Measurements from ENCODE around the gene ABCD3. TPM values are rescaled to one million over a fixed set of nuclear protein-coding genes. Genes with fewer than 3 reads are reported as not detected.

ABCD3 gene
- total and polyA plus RNA-seq, 2 of the 13 experiments (the other 11 are each of a cell fraction or from before 2014, with no cell fraction given), result 27.5 to 166 TPM

DNA sequence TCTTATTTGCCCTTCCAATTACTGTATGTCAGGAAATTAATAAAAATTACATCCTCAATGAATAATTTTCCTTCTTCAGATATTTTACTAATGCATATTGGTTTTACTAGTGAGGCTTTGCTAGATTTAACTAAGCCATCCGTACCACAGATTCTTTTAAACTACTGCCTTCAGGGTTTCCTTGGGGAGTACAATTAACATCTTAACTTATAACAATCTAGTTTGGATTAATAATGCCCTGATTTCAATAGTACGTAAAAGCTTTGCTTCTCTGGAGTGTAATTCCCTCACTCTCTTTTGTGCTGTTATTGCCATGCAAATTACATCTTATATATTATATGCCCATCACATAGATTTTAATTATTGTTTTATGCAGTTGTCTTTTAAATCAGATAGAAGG lies 147.7 kb downstream of the ABCD3 start:
- H3K9ac ChIP-seq (ENCODE audit: insufficient read depth, low read depth, low read length), result no peak overlapping the region
- no peak for FAIRE-seq
- ATAC-seq, result no peak
- no peak overlapping the region for H3K4me3 ChIP-seq (replicated peaks in 1 of 3; ENCODE audit: insufficient read depth in 1 of 3, low read depth in 2 of 3, low read length in 3 of 3)
- POLR2A ChIA-PET, result no interaction called here
- H3K36me3 ChIP-seq (replicated peaks in 1 of 2; ENCODE audit: control insufficient read depth in 1 of 2, insufficient read depth in 2 of 2, low read length in 2 of 2), result no peaks in the 10 kb centered on the region
- BruUV-seq (replicated peaks), result no TSS peak
- CTCF ChIA-PET (ENCODE audit: low intra/inter-chr PET ratio, low total read pairs), result no interaction called here
- no peaks in the 10 kb centered on the region for H3K9me3 ChIP-seq (ENCODE audit: low read length)
- H3K4me1 ChIP-seq (ENCODE audit: insufficient read depth, low read length), result peaks cover 10% of the 10 kb centered on the region
- H4K20me1 ChIP-seq (ENCODE audit: insufficient read depth, low read length), result no peaks in the 10 kb centered on the region
- DNase-seq (ENCODE audit: low spot score), result no peak
- no peaks in the 10 kb centered on the region for H3K27me3 ChIP-seq (ENCODE audit: control insufficient read depth in 1 of 2, insufficient read depth in 2 of 2, low read length in 2 of 2)
- intact Hi-C loops (cut with micrococcal nuclease; ENCODE audit: unreplicated experiment) (no loop called here), in situ Hi-C loops (cut with HindIII; ENCODE audit: extremely low pct_ligation_motif_present, low pct_unique_long_range_greater_than_20kb) (no loop called here)
- WGBS (ENCODE audit: low lambda C conversion rate), result 67% methylated on average over 2 of the region's 2 CpGs
- no peak overlapping the region for H3K4me2 ChIP-seq (ENCODE audit: low read depth, low read length)
- H3K27ac ChIP-seq (ENCODE audit: extremely low read length, insufficient read depth, low read length), result no peak overlapping the region
- H3K79me2 ChIP-seq (ENCODE audit: insufficient read depth, low read length), result no peaks in the 10 kb centered on the region
- no peak for TF ChIP-seq ZMYM4 (CRISPR knock-in tag; IDR thresholded peaks at IDR 0.05)
- TF ChIP-seq ZNF660 (CRISPR knock-in tag; IDR thresholded peaks at IDR 0.05; ENCODE audit: borderline replicate concordance, low read depth), result no peak
- TF ChIP-seq CBX2 (IDR thresholded peaks at IDR 0.05; ENCODE audit: low read depth, low read length), result no peak
- TF ChIP-seq CBX2 (CRISPR knock-in tag; IDR thresholded peaks at IDR 0.05; ENCODE audit: low read depth), result no peak
- no peak for TF ChIP-seq JUND (CRISPR knock-in tag; IDR thresholded peaks at IDR 0.05)
- TF ChIP-seq THYN1 (CRISPR knock-in tag; IDR thresholded peaks at IDR 0.05; ENCODE audit: borderline replicate concordance, low read depth), result no peak
- no peak for TF ChIP-seq ZNF430 (CRISPR knock-in tag; IDR thresholded peaks at IDR 0.05)
- no peak for TF ChIP-seq CBX1 (IDR thresholded peaks at IDR 0.05; ENCODE audit: low read depth)
- TF ChIP-seq, protein P1, sequence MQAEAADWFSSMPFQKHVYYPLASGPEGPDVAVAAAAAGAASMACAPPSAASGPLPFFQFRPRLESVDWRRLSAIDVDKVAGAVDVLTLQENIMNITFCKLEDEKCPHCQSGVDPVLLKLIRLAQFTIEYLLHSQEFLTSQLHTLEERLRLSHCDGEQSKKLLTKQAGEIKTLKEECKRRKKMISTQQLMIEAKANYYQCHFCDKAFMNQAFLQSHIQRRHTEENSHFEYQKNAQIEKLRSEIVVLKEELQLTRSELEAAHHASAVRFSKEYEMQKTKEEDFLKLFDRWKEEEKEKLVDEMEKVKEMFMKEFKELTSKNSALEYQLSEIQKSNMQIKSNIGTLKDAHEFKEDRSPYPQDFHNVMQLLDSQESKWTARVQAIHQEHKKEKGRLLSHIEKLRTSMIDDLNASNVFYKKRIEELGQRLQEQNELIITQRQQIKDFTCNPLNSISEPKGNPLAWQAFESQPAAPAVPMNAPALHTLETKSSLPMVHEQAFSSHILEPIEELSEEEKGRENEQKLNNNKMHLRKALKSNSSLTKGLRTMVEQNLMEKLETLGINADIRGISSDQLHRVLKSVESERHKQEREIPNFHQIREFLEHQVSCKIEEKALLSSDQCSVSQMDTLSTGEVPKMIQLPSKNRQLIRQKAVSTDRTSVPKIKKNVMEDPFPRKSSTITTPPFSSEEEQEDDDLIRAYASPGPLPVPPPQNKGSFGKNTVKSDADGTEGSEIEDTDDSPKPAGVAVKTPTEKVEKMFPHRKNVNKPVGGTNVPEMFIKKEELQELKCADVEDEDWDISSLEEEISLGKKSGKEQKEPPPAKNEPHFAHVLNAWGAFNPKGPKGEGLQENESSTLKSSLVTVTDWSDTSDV (CRISPR knock-in tag; IDR thresholded peaks at IDR 0.05), result no peak
- no peak for TF ChIP-seq ZNF564 (CRISPR knock-in tag; IDR thresholded peaks at IDR 0.05)
- no peak for TF ChIP-seq ZZZ3 (CRISPR knock-in tag; IDR thresholded peaks at IDR 0.05; ENCODE audit: borderline replicate concordance)
- TF ChIP-seq ZNF562 (CRISPR knock-in tag; IDR thresholded peaks at IDR 0.05; ENCODE audit: borderline replicate concordance), result no peak
- no peak for TF ChIP-seq SNAI1 (CRISPR knock-in tag; IDR thresholded peaks at IDR 0.05; ENCODE audit: borderline replicate concordance)
- no peak for TF ChIP-seq THAP11 (CRISPR knock-in tag; IDR thresholded peaks at IDR 0.05)
- TF ChIP-seq ZFX (CRISPR knock-in tag; IDR thresholded peaks at IDR 0.05; ENCODE audit: low read depth), result no peak
- TF ChIP-seq, protein P2, sequence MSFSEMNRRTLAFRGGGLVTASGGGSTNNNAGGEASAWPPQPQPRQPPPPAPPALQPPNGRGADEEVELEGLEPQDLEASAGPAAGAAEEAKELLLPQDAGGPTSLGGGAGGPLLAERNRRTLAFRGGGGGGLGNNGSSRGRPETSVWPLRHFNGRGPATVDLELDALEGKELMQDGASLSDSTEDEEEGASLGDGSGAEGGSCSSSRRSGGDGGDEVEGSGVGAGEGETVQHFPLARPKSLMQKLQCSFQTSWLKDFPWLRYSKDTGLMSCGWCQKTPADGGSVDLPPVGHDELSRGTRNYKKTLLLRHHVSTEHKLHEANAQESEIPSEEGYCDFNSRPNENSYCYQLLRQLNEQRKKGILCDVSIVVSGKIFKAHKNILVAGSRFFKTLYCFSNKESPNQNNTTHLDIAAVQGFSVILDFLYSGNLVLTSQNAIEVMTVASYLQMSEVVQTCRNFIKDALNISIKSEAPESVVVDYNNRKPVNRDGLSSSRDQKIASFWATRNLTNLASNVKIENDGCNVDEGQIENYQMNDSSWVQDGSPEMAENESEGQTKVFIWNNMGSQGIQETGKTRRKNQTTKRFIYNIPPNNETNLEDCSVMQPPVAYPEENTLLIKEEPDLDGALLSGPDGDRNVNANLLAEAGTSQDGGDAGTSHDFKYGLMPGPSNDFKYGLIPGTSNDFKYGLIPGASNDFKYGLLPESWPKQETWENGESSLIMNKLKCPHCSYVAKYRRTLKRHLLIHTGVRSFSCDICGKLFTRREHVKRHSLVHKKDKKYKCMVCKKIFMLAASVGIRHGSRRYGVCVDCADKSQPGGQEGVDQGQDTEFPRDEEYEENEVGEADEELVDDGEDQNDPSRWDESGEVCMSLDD (CRISPR knock-in tag; IDR thresholded peaks at IDR 0.05; ENCODE audit: borderline replicate concordance), result no peak
- TF ChIP-seq HNF4A (CRISPR knock-in tag; IDR thresholded peaks at IDR 0.05), result no peak
- no peak for TF ChIP-seq NCOA1 (CRISPR knock-in tag; IDR thresholded peaks at IDR 0.05)
- no peak overlapping the region for H2AFZ ChIP-seq (ENCODE audit: low read length)

All from HepG2 (cell line).